ENCODE measurements around the gene BAZ2B. TPM values are rescaled to one million over a fixed set of nuclear protein-coding genes. Genes with fewer than 3 reads are reported as not detected.

Gene BAZ2B
- total RNA-seq, 1 experiment from 2014 or later: 33.0 TPM

- TF ChIP-seq AFF4 (CRISPR knock-in tag; IDR thresholded peaks at IDR 0.05; ENCODE audit: borderline replicate concordance) (no peak), SMAD4 (CRISPR knock-in tag; IDR thresholded peaks at IDR 0.05) (no peak), STAT6 (CRISPR knock-in tag; conservative IDR thresholded peaks at IDR 0.05; ENCODE audit: low read depth) (no peak), SMAD3 (CRISPR knock-in tag; IDR thresholded peaks at IDR 0.05; ENCODE audit: borderline replicate concordance) (no peak)
Measured at GRCh38 chr2:159281002-159281401, 335.3 kb downstream of the BAZ2B start (continued).

- ATAC-seq: no peak
- no peak overlapping the region for H3K27ac Mint-ChIP-seq
- H3K4me1 Mint-ChIP-seq: peaks cover 1% of the 10 kb centered on the region; the same call in 1 of the 2 replicates
- H3K9me3 Mint-ChIP-seq: no peaks in the 10 kb centered on the region
- H3K36me3 Mint-ChIP-seq: peaks cover 6% of the 10 kb centered on the region; the same call in 1 of the 2 replicates
- no peak overlapping the region for H3K4me3 Mint-ChIP-seq
- DNase-seq (ENCODE audit: low spot score): no peak
- no peaks in the 10 kb centered on the region for H3K27me3 Mint-ChIP-seq (ENCODE audit: low read depth)
- CTCF ChIA-PET: no interaction called here
- POLR2A ChIA-PET: no interaction called here
- TF ChIP-seq RORB (CRISPR knock-in tag; IDR thresholded peaks at IDR 0.05): no peak
- TF ChIP-seq CTCF (IDR thresholded peaks at IDR 0.05): no peak
- no peak for TF ChIP-seq HMGXB4 (CRISPR knock-in tag; IDR thresholded peaks at IDR 0.05)
- TF ChIP-seq EMX1 (CRISPR knock-in tag; IDR thresholded peaks at IDR 0.05): no peak
- TF ChIP-seq MAX (CRISPR knock-in tag; IDR thresholded peaks at IDR 0.05): no peak
- no peak for TF ChIP-seq NR3C1 (CRISPR knock-in tag; conservative IDR thresholded peaks at IDR 0.05; ENCODE audit: low read depth)
- no peak for TF ChIP-seq TEAD4 (CRISPR knock-in tag; IDR thresholded peaks at IDR 0.05)
- TF ChIP-seq ELF4 (CRISPR knock-in tag; IDR thresholded peaks at IDR 0.05; ENCODE audit: low read depth): no peak
- no peak for TF ChIP-seq TP53 (CRISPR knock-in tag; IDR thresholded peaks at IDR 0.05)
- no peak for TF ChIP-seq ARID4B (CRISPR knock-in tag; IDR thresholded peaks at IDR 0.05; ENCODE audit: borderline replicate concordance)
- no peak for TF ChIP-seq E2F1 (CRISPR knock-in tag; IDR thresholded peaks at IDR 0.05)
- TF ChIP-seq ZNF263 (CRISPR knock-in tag; IDR thresholded peaks at IDR 0.05; ENCODE audit: low read depth): no peak
Measured at GRCh38 chr2:159279700-159280099, 336.6 kb downstream of the BAZ2B start.

All from WTC11 (cell line).